ENCODE measurements around the gene NCOA5.

NCOA5 gene

DNA sequence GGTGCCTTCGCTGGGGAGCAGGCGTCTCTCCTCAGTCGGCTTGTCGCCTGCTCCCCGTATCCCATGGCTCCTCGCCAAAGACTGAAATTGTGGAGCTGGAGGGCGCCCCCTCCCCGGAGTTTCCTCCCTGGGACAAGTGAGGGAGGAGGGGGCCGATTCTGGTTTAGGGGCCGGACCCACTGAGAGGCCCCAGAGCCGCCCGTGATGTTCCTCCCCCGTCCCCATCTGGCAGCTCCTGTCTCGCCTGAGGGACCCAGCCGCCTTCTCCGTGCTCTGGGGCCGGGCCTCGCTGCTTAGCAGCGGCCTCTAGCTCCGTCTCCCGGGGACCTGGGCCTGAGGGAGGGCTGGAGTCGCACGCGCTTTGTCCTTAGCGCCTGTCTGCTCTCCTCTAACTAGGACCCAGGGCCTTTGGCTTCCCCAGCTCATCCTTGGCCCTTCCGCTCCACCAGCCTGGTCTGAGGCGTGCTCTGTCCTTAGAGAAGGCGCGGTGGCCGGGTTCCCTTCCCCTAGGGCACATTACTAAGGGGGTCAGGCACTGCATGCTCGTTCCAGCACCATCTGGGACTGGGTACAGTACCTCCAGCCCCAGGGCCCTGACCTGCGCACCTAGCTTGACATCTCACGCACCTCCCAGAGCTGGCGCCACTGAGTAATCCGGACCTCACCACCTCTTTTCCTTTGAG is 31.0 kb downstream of the NCOA5 start:
- DNase-seq: no peak

DNA sequence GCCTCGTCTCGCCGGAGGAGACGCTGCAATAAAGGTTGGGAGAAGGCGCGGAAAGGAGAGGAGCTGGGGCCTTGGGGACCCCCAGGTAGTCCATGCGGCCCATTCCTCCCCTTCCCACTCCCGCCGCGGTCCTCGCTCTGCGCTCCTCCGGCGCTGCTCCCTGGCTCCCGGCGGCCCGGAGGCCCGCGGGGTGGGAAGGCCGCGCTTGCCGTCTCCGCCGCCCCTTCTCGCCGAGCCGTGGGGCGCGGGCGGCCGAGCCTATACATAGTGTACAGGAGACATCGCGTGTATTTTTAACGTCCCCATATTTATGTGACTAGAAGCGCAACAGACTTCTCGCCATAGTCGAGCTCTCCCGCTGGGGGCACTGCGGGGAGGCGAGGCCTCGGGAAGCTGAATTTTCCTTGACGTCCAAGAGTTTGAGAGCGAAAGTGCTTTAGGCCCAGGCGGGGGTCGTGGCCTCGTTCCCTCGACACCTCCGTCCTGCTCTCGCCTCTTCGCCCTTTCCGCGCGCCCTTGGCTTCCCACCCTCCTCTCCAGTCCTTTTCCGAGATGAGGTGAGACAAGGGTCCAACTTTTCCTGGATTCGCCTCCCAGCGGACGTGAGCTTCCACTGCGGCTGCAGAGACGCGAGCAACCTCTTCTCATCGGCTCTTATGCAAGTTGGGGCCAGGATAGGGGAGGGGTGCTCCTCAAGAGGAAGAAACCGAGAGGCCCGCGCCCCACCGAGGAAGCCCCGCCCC is 31.7 kb downstream of the NCOA5 start:
- DNase-seq: no peak

DNA sequence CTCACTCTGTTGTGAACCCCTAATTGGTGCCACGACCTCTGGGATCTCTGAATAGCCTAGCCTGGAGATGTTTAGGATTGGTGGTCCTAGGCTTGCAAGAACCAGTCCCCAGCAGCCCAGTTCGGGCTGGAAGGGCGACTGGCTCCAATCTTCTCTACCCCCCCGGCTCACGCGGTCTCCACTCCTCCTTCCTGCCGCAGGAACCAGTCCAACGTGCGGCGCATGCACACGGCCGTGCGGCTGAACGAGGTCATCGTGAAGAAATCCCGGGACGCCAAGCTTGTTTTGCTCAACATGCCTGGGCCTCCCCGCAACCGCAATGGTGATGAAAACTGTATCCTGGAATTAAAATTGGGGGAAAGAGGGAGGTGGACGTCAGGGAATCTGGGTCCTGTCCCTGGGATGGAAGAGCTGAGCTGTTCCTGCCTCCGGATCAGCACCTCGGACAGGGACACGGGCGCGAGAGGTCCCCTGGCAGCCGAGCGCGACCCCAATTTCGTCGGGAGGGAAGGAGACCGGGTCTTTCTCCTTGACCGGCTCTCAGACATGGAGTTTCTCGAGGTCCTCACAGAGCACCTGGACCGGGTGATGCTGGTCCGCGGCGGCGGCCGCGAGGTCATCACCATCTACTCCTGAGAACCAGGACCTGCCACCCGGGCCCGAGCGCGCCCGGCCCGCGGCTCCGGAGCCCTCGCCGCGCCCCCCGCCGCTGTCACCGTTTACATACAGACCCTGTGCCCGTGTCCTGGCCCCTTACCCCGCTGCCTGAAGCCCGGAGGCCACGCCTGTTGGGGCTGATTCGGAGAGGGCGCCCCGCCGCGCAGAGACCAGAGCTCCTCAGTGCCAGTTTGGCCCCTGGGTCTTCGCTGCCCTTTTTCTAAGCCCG is 32.5 kb downstream of the NCOA5 start:
- DNase-seq: no peak

DNA sequence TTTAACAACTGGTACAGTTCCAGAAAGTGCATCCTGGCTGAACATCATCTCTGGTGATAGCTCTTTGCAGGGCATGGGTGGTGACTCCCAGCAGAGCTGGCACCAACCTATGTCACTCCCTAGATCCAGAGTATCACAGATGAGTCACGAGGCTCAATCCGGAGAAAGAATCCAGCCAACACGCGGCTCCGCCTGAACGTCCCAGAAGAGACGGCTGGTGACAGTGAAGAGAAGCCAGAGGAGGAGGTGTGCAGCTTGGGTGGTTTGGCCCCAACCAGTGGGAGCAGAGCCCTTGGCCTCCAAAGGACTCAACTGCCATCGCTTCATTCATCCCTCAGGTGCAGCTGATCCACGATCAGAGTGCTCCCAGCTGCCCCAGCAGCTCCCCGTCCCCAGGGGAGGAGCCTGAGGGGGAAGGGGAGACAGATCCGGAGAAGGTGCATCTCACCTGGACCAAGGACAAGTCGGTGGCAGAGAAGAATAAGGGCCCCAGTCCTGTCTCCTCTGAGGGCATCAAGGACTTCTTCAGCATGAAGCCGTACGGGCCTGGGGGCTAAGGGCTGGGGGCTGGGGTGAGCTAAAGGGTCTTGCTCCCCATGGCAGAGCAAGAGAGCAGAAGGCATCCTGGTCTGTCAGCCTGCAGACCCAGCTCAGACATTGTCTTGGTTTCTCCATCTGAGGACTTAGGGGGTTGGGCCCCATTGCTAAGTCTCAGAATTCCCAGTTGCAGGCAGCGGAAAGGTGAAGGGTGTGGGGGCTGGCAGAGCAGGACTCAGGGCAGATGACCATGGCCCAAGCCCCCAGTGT is 33.5 kb downstream of the NCOA5 start:
- no peak for DNase-seq

DNA sequence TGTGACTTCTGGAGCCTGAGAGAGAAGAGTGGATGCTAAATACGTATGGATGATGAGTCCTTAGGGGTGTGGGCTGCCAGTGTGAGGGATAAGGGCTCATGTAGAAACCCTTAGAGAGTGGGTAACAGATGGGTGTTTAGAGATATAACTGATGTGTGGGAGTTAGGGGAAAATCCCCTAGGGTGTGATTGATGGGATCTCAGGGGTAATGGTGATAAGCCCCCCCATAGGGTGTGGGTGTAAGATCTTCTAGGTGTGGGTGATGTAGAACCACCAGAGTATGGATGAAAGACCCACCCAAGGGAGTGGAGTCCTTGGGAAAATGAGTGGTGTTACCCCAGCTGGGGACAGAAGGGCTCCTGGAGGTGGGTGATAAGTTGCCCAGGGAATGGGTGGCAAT is 34.5 kb downstream of the NCOA5 start:
- DNase-seq: no peak

DNA sequence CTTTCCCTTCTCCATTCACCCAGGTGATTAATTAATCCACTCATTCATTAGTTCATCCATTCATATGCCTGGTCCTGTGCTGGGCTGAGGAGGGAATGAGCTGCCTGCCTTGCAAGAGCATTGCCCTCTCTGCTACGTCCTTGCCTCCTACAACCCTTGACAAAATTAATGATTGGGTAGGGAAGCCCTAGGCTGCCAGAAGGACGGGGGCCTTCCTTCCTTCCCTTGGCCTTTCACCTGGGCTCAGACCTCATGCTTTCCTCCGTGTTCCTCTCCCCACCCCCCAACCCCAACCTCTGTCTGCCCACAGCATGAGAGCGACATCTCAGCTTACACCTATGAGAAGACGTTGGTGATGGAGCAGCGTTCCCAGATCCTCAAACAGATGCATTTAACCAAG is 35.2 kb downstream of the NCOA5 start:
- no peak for DNase-seq

DNA sequence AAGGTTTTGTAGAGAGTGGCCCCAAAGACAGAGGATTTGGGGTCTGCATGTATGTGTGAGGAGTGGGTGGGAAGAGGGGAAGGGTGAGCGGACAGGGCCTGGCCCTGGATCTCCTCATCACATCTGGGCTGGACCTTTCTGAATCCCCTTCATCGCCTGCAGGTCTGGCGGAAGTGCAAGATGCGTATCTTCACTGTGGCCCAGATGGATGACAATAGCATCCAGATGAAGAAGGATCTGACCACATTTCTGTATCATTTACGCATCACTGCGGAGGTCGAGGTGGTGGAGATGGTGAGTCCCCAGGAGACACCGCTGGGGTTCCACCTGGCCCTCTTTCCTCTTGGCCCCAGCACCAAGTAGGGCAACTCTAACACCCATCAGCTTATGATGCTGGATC is 36.3 kb downstream of the NCOA5 start:
- no peak for DNase-seq

DNA sequence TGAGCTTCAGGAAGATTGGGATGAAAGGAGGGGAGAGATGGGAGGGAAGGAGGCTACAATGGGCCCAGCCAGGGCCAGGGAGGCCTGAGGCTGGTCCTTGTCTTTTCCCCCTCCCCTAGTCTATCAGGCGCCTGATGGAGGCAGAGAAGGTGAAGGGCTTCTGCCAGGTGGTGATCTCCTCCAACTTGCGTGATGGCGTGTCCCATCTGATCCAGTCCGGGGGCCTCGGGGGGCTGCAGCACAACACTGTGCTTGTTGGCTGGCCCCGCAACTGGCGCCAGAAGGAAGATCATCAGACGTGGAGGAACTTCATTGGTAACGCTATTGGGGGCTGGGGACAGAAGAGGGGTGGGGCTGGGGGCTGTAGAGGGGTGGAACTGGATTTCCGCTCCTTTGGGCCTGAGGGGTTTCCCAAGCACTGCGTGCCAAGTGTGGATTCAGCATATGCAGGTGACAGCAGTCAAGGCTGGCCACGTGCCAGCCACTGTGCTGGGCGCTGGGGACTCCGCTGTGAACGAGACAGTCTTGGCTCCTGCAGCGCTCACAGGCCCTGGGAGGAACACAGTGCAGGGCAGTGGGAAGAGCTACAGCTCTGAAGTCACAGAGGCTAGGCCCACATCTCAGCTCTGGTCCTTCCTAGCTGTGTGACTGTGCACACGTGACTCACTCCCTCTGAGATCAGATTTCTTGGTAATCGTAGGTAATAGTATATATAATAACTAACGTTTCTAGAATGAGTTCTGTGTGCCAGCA is 38.0 kb downstream of the NCOA5 start:
- DNase-seq: peak; percentile 61

DNA sequence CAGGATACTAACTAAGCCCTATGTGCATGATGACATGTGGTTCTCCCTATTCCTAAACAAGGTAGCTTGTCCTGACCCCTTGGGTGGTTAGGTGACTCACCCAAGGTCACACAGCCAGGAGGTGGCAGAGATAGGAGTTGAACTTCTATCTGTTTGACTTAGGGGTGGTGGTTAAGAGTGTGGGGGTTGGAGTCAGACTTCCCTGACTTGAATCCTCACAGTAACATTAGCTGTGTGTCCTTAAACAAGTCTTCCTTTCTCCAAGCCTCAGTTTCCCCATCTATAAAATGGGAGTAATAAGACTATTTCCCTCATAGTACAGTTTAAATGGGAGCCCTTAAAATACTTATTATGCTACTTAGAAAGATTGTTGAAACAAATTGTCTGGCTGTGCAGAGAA is 38.9 kb downstream of the NCOA5 start:
- DNase-seq: no peak

DNA sequence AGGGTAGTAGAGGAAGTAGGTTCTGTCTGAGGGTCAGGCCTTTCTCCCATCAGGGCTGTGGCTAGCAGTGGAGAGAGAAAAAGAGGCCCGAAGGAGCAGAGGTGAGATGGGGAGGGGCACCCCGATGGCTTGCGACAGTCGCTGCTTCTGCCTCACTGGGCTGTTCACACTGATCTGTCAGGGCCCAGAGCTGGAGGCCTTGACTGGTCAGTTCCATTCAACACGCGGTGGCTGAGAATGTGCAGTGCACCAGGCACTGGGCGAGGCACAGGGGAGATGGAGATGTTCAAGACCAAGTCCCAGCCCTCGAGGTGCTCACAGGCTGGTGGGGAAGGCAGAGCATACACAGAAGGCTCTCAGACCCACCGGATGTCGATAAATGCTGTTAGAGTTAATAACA is 39.3 kb downstream of the NCOA5 start:
- DNase-seq: no peak

DNA sequence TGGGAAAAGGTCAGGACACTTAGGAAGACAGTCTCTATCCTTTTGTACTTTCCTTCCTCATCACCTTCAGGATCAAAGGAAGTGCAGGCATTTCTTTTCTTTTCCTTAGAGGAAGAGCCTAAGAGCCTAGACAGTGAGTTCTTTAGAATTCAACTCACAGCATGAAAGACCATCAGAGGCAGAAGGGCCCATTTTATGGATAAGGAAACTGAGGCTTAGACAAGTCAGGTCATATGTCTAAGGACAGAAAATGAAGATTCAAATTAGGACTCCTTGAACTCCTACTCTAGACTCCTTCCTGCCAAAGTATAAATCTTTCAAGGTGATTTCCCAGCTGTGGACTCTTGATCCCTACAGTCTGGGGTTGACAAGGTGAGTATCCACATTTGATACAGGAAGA is 39.9 kb downstream of the NCOA5 start:
- no peak for DNase-seq

DNA sequence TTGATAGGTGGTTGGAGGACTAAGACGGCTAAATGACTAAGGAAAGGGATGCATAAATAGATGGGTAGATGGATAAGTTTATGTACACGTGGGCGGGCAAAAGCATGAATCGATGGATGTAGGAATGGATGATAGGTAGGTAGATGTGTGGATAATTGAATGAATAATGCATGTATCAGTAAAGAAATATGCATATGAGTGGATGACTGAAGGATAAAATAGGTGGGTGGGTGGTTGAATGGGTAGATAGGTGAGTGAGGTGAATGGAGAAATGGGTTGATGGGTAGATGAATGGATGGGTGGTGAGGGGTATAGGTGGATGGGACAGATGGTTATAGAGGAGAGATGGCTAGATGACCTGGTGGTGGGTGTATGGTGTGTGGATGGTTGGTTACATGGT is 40.6 kb downstream of the NCOA5 start:
- no peak for DNase-seq

DNA sequence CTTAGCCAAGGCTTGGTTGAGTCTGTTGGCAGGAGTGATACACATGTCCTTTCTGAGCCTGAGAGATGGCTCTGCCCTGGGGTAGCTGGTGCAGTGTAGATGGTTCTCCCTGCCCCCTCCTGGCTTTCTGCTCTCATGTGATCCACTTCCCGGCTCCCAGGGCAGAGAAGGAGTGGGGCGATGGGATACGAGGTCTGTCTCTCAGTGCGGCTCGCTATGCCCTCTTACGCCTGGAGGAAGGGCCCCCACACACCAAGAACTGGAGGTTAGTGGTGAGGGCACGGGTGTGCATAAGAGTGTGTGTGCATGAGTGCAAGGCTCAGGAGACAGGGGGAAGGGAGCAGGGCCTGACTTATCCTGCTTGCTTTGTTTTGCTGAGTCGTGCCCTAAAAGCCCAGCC is 41.9 kb downstream of the NCOA5 start:
- no peak for DNase-seq

DNA sequence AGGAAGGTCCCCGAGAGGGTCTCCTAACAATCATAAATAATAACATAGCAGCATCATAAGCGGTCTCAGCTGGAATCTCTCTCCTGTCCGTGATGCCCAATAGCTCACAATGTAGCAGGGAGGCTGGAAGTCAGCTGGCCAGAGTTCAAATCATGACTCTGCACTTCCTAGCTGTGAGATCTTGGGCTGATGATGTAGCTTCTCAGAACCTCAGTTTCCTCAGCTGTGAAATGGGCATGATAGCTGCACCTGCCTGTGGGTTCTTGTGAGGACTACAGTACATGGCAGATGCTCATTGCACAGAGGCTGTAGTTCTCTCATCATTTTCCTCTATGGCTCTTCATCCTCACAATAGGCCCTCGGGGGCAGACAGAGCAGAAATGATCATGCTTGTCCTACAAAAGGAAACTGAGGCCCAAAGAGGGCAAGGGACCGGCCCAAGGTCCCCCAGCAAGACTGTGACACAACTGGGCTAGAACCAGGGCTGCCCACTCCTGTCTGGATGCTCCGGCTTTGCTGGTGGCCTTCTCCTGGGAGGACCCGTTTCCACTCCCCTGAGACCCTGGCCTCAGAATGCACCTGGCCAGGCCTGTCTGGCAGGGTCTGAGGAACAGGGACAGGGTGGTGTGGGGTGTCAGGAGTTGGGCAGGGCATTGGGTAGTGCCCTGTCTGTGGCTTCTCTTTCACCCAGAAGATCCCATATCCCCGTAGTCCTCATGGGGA is 43.0 kb downstream of the NCOA5 start:
- DNase-seq: no peak

DNA sequence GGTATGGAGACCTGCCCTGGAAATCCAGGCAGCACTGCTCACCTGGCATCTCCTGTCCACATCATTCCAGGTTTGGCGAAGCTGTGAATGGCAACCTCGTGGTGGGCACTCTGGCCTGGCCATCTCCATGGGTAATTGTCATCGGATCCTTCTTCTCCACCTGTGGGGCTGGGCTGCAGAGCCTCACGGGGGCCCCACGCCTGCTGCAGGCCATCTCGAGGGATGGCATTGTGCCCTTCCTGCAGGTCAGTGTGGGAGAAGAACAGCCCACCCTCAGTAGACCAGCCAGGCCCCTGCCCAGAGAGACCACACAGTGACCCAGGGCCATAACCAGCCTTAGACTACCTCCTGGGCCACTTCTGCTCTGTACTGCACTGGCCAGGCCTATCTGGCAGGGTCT is 44.9 kb downstream of the NCOA5 start:
- no peak for DNase-seq

DNA sequence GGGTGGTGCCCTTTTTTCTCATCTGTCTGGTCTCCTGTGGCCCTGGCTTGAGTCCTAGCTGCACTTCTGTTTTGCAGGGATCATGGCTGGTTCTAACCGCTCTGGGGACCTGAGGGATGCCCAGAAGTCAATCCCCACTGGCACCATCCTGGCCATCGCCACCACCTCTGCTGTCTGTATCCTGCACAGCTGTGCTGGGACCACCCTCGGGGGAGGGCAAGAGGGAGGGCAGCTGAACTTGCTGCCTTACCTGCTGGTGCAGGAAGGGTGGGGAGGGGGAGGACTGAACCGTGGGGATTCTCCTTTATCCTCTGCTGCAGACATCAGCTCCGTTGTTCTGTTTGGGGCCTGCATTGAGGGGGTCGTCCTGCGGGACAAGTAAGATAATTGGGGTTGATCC is 46.2 kb downstream of the NCOA5 start:
- no peak for DNase-seq

DNA sequence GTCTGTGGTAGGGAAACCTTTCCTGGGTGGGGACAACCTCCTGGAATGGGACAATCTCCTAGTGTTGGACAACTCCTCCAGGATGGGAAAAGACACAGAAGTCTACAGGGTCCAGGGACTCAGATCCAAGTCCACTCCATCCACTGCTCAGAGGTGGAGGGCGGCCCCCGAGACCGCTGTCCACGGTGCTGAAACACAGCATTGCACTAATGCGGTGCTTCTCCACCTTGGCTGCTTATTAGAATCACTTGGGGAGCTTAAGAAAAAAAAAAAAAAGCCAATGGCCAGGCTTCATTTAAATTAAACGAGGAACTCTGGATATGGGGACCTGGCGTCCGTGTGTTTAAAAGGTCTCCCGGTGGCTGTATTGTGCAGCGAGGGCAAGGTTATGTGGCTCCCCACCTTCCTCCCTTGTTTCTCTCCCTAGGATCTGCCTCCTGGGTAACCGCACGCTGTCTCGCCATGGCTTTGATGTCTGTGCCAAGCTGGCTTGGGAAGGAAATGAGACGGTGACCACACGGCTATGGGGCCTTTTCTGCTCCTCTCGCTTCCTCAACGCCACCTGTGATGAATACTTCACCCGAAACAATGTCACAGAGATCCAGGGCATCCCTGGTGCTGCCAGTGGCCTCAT is 48.7 kb downstream of the NCOA5 start:
- no peak for DNase-seq

DNA sequence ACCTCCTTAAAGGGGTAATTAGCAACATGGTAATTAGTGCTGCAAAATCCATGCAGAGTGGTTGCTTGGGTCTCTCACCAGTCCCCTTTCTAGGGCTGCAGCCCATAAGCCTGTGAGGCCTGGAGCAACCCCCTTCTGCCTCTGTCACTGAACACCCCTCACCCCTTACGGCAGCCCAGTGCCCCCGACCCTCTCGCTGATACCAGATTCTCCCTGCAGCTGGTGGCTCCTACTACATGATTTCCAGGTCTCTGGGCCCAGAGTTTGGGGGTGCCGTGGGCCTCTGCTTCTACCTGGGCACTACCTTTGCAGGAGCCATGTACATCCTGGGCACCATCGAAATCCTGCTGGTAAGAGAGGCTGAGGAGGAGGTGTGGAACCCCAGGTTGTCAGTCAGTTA is 52.7 kb downstream of the NCOA5 start:
- no peak for DNase-seq

DNA sequence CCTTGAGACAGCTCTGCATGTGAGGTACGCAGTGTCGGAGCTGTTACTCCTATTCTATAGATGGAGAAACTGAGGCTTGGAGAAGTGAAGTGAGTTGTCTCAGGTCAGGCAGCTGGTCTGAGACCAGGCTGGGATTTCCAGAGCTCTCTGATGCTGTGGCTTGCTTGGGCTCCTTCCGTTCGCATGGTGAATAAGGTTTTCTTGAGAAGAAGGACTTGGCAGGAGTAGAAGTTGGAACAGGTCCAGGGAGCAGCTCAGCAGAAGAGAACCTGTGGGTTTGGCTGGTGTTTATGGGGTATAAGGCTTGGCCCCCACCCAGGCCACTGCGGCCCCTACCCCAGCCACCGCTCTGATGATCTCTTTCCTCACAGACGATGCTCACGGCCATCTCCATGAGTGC is 53.4 kb downstream of the NCOA5 start:
- no peak for DNase-seq

DNA sequence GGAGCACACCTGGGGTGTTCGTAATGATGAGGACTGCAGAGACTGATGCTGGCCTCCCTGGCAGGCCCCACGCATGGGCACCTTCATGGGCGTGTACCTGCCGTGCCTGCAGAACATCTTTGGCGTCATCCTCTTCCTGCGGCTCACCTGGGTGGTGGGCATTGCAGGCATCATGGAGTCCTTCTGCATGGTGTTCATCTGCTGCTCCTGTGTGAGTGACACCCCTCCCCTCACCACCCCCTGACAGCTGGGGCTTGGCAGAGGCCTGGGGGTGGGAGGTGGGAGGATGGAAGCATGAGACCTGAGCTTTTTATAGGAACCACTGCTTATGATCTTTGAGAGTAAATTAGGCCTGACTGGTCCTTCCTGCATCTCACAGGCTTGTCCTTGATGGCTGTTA is 54.0 kb downstream of the NCOA5 start:
- DNase-seq: no peak

DNA sequence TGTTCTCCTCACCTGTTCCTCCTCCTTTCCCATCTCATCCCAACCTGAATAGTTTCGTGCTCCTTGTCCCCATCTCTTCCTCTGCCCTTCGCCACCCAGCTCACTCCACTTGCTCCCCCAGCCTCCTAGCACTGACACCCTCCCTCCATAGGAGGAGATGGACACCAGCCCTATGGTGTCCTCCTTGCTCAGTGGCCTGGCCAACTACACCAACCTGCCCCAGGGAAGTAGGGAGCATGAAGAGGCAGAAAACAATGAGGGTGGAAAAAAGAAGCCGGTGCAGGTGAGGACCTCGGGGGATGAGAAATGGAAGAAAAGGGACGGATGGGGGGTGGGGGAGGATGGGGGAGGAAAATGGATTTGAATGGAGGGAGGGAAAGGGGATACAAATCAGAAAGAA is 54.5 kb downstream of the NCOA5 start:
- DNase-seq: no peak

Measured in SHP77 (cell line).